Mesothelial cell of epicardium (in vitro differentiated cells): ENCODE results near the gene UBE2G2. TPM values are rescaled to one million over a fixed set of nuclear protein-coding genes. Genes with fewer than 3 reads are reported as not detected.

Experiments used
- DNase-seq, 2 experiments: peaks; one replicate each; pipeline ENCODE4 v3.0.0; 2021; ENCODE audit warnings: low spot score in 2 of 2; ENCODE audit not compliant: unreplicated experiment in 2 of 2
- H3K27ac Mint-ChIP-seq: 2 replicates; pipeline ENCODE4 v1.8.0; 2021; ENCODE audit warnings: mixed read lengths
- H3K27me3 Mint-ChIP-seq: 2 replicates; pipeline ENCODE4 v1.8.0; 2021; ENCODE audit warnings: low read depth, mixed read lengths
- H3K36me3 Mint-ChIP-seq: 2 replicates; pipeline ENCODE4 v1.8.0; 2021; ENCODE audit warnings: mixed read lengths
- H3K4me1 Mint-ChIP-seq: 2 replicates; pipeline ENCODE4 v1.8.0; 2021; ENCODE audit warnings: mixed read lengths
- H3K4me3 Mint-ChIP-seq: 2 replicates; pipeline ENCODE4 v1.8.0; 2021; ENCODE audit warnings: mild to moderate bottlenecking, moderate library complexity, mixed read lengths
- H3K9me3 Mint-ChIP-seq: 2 replicates; pipeline ENCODE4 v1.8.0; 2021; ENCODE audit warnings: mixed read lengths
- CTCF ChIP-seq: fragments of 200-600 bp; sonication (generic); IDR thresholded peaks from one replicate; pipeline ENCODE4 v1.5.0; 2021; ENCODE audit warnings: antibody characterized with exemption; ENCODE audit not compliant: unreplicated experiment
- total RNA-seq: library from RNA; stranded (reverse); gene quantifications from 3 replicates; pipeline ENCODE4 v1.2.1, GENCODE V29; 2021

UBE2G2 gene
- total RNA-seq, 1 donor from 2014 or later, result 95.4 TPM

GRCh38 chr21:44727321-44727720 is 74.3 kb downstream of the UBE2G2 start:
- Mint-ChIP-seq H3K9me3 (peaks cover 6% of the 10 kb centered on the region), H3K27me3 (peaks cover 52% of the 10 kb centered on the region), H3K4me1 (peaks cover 10% of the 10 kb centered on the region), H3K27ac (no peak overlapping the region), H3K36me3 (no peaks in the 10 kb centered on the region), H3K4me3 (no peak overlapping the region)
- DNase-seq, result no peak
- no peak for TF ChIP-seq CTCF

GRCh38 chr21:44726826-44727225 is 74.8 kb downstream of the UBE2G2 start:
- no peak for TF ChIP-seq CTCF
- no peak overlapping the region for H3K4me3 Mint-ChIP-seq
- H3K9me3 Mint-ChIP-seq, result peaks cover 6% of the 10 kb centered on the region
- H3K4me1 Mint-ChIP-seq, result peaks cover 10% of the 10 kb centered on the region
- H3K27ac Mint-ChIP-seq, result no peak overlapping the region
- H3K27me3 Mint-ChIP-seq, result peaks cover 48% of the 10 kb centered on the region
- H3K36me3 Mint-ChIP-seq, result no peaks in the 10 kb centered on the region
- DNase-seq, result no peak

GRCh38 chr21:44724926-44725325 is 76.7 kb downstream of the UBE2G2 start:
- TF ChIP-seq CTCF, result no peak
- H3K4me1 Mint-ChIP-seq, result peaks cover 10% of the 10 kb centered on the region
- H3K9me3 Mint-ChIP-seq, result no peaks in the 10 kb centered on the region
- H3K4me3 Mint-ChIP-seq, result no peak overlapping the region
- no peak for DNase-seq
- H3K27ac Mint-ChIP-seq, result no peak overlapping the region
- no peaks in the 10 kb centered on the region for H3K36me3 Mint-ChIP-seq
- H3K27me3 Mint-ChIP-seq, result peaks cover 45% of the 10 kb centered on the region

GRCh38 chr21:44724196-44724595 is 77.4 kb downstream of the UBE2G2 start:
- H3K27me3 Mint-ChIP-seq, result peaks cover 51% of the 10 kb centered on the region
- no peaks in the 10 kb centered on the region for H3K36me3 Mint-ChIP-seq
- no peaks in the 10 kb centered on the region for H3K9me3 Mint-ChIP-seq
- H3K4me3 Mint-ChIP-seq, result no peak overlapping the region
- TF ChIP-seq CTCF, result no peak
- no peak for DNase-seq
- peaks cover 10% of the 10 kb centered on the region for H3K4me1 Mint-ChIP-seq
- H3K27ac Mint-ChIP-seq, result no peak overlapping the region

GRCh38 chr21:44723177-44724131 is 78.2 kb downstream of the UBE2G2 start:
- no peak for DNase-seq
- no peak for TF ChIP-seq CTCF
- H3K9me3 Mint-ChIP-seq, result no peaks in the 10 kb centered on the region
- no peaks in the 10 kb centered on the region for H3K36me3 Mint-ChIP-seq
- peak overlapping the region; percentile 51 for H3K4me3 Mint-ChIP-seq
- peak overlapping the region; percentile 78 for H3K27ac Mint-ChIP-seq
- H3K27me3 Mint-ChIP-seq, result peaks cover 55% of the 10 kb centered on the region
- H3K4me1 Mint-ChIP-seq, result peaks cover 14% of the 10 kb centered on the region
